Hepatocyte (in vitro differentiated cells): ENCODE measurements around the gene SETBP1.

Experiments used
- EZH2 ChIP-seq: fragments of 200-600 bp; sonication (generic); IDR thresholded peaks from 2 replicates; pipeline ENCODE4 v1.6.1; 2016; ENCODE audit warnings: antibody characterized with exemption, mild to moderate bottlenecking, borderline replicate concordance
- EZH2phosphoT487 ChIP-seq: fragments of 200-600 bp; sonication (generic); IDR thresholded peaks from one replicate; pipeline ENCODE4 v1.6.1; 2018; ENCODE audit warnings: antibody characterized with exemption, mild to moderate bottlenecking, low read depth, moderate library complexity; ENCODE audit not compliant: unreplicated experiment, severe bottlenecking
- TF ChIP-seq, protein P1 (sequence below): fragments of 200-600 bp; sonication (generic); IDR thresholded peaks from 2 replicates; pipeline ENCODE4 v1.5.1; 2016; ENCODE audit warnings: antibody characterized with exemption, mild to moderate bottlenecking; ENCODE audit not compliant: poor library complexity

DNA sequence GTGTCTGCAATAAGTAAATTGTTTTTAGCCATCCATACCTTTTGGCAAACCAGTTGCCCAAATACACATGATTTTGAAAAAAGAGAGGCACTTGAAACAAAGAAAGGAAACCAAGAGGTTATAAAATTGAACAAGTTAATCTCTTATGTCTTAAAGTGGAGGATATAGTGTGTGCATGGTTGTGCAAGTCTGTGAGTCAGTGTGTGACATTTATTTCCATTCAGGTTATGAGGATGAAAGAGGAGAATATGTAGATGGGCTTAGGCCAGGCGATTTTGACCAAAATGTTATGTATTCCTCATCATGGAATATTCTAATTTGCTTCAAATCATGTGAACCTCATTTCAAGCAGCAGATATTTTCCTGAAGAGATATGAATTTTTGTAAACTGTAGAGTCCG lies 123.3 kb downstream of the SETBP1 start:
- TF ChIP-seq, protein P1, sequence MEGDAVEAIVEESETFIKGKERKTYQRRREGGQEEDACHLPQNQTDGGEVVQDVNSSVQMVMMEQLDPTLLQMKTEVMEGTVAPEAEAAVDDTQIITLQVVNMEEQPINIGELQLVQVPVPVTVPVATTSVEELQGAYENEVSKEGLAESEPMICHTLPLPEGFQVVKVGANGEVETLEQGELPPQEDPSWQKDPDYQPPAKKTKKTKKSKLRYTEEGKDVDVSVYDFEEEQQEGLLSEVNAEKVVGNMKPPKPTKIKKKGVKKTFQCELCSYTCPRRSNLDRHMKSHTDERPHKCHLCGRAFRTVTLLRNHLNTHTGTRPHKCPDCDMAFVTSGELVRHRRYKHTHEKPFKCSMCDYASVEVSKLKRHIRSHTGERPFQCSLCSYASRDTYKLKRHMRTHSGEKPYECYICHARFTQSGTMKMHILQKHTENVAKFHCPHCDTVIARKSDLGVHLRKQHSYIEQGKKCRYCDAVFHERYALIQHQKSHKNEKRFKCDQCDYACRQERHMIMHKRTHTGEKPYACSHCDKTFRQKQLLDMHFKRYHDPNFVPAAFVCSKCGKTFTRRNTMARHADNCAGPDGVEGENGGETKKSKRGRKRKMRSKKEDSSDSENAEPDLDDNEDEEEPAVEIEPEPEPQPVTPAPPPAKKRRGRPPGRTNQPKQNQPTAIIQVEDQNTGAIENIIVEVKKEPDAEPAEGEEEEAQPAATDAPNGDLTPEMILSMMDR, result no peak
- no peak for TF ChIP-seq EZH2phosphoT487
- no peak for TF ChIP-seq EZH2
